Mesothelial cell of epicardium (in vitro differentiated cells): ENCODE results near the gene ST6GALNAC4. TPM values are rescaled to one million over a fixed set of nuclear protein-coding genes. Genes with fewer than 3 reads are reported as not detected.

Experiments
- DNase-seq, 2 experiments: peaks; one replicate each; pipeline ENCODE4 v3.0.0; 2021; ENCODE audit warnings: low spot score in 2 of 2; ENCODE audit not compliant: unreplicated experiment in 2 of 2
- H3K27ac Mint-ChIP-seq: 2 replicates; pipeline ENCODE4 v1.8.0; 2021; ENCODE audit warnings: mixed read lengths
- H3K27me3 Mint-ChIP-seq: 2 replicates; pipeline ENCODE4 v1.8.0; 2021; ENCODE audit warnings: low read depth, mixed read lengths
- H3K36me3 Mint-ChIP-seq: 2 replicates; pipeline ENCODE4 v1.8.0; 2021; ENCODE audit warnings: mixed read lengths
- H3K4me1 Mint-ChIP-seq: 2 replicates; pipeline ENCODE4 v1.8.0; 2021; ENCODE audit warnings: mixed read lengths
- H3K4me3 Mint-ChIP-seq: 2 replicates; pipeline ENCODE4 v1.8.0; 2021; ENCODE audit warnings: mild to moderate bottlenecking, moderate library complexity, mixed read lengths
- H3K9me3 Mint-ChIP-seq: 2 replicates; pipeline ENCODE4 v1.8.0; 2021; ENCODE audit warnings: mixed read lengths
- total RNA-seq: library from RNA; stranded (reverse); gene quantifications from 3 replicates; pipeline ENCODE4 v1.2.1, GENCODE V29; 2021
- TF ChIP-seq, protein P1 (sequence below): fragments of 200-600 bp; sonication (generic); IDR thresholded peaks from one replicate; pipeline ENCODE4 v1.5.0; 2021; ENCODE audit warnings: antibody characterized with exemption; ENCODE audit not compliant: unreplicated experiment

ST6GALNAC4 gene
- total RNA-seq, 1 donor from 2014 or later: 14.5 TPM

DNA sequence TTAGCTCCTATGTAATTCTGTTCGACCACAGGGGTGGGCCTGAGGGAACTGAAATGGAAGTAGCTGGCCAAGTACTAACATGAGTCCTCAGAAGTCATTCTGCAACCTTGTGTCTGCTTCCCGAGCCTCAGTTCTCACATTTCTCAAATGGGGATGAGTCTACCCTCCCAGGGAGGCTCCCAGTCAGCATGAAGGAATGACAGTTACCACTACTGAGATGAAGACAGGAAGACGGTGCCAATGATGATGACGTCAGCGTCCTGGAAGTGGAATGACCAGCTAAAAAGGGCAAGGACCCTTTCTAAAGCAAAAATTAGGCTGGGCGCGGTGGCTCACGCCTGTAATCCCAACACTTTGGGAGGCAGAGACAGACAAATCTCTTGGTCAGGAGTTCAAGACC lies 6.9 kb upstream of the ST6GALNAC4 start:
- no peak overlapping the region for H3K4me3 Mint-ChIP-seq
- H3K9me3 Mint-ChIP-seq: no peaks in the 10 kb centered on the region
- H3K4me1 Mint-ChIP-seq: no peaks in the 10 kb centered on the region
- no peak overlapping the region for H3K27ac Mint-ChIP-seq
- TF ChIP-seq, protein P1, sequence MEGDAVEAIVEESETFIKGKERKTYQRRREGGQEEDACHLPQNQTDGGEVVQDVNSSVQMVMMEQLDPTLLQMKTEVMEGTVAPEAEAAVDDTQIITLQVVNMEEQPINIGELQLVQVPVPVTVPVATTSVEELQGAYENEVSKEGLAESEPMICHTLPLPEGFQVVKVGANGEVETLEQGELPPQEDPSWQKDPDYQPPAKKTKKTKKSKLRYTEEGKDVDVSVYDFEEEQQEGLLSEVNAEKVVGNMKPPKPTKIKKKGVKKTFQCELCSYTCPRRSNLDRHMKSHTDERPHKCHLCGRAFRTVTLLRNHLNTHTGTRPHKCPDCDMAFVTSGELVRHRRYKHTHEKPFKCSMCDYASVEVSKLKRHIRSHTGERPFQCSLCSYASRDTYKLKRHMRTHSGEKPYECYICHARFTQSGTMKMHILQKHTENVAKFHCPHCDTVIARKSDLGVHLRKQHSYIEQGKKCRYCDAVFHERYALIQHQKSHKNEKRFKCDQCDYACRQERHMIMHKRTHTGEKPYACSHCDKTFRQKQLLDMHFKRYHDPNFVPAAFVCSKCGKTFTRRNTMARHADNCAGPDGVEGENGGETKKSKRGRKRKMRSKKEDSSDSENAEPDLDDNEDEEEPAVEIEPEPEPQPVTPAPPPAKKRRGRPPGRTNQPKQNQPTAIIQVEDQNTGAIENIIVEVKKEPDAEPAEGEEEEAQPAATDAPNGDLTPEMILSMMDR: no peak
- no peak for DNase-seq
- peaks cover 45% of the 10 kb centered on the region for H3K27me3 Mint-ChIP-seq
- H3K36me3 Mint-ChIP-seq: no peaks in the 10 kb centered on the region

DNA sequence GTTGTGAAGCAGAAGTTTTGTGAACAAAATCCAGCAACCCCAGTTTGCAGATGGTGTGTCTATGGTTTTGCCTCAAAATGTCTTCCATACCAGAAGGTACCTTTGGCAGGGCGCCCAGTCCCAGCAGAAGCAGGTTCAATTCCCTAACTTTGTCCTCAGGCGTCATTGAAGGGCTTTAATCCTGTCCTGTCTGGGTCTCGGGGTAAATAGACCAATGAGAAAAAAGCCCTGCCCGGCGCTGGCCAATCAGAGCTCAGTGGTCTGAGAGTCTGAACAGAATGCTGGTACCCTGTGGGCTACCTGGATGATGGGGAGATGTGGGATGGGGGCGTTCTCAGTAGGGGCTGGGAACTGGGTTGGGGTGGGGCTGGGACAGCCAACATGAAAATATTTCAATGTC lies 6.2 kb upstream of the ST6GALNAC4 start:
- H3K9me3 Mint-ChIP-seq: no peaks in the 10 kb centered on the region
- H3K27ac Mint-ChIP-seq: no peak overlapping the region
- TF ChIP-seq, protein P1: no peak
- no peak for DNase-seq
- H3K4me1 Mint-ChIP-seq: peaks cover 5% of the 10 kb centered on the region
- H3K36me3 Mint-ChIP-seq: no peaks in the 10 kb centered on the region
- H3K4me3 Mint-ChIP-seq: no peak overlapping the region
- peaks cover 38% of the 10 kb centered on the region for H3K27me3 Mint-ChIP-seq

DNA sequence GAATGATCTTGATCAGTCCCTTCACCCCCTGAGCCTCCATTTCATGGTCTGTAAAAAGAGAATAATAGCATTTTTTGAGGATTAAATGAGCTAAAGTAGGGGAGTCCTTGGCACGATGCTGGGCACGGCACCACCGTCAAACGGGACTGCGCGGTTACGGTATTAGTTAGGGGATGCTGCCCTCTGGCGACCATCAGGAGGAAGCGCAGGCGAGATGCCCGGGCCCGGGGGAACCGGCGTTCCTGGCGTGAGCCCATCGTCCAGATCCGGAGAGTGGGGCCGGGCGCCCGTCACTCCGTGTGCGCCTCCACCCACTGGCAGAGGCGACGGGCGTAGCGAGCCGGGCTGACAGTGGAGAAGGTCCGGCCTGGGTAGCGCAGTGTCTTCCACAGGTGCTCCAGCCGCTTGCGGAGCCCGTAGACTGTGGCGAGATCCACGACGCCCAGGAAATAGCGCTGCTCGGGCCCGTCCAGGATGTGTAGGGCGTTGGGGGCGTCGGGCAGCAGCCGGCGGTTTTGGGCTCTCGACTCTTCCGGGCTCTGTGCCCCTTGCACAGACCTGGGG lies 4.8 kb upstream of the ST6GALNAC4 start:
- no peak overlapping the region for H3K4me3 Mint-ChIP-seq
- TF ChIP-seq, protein P1: peak; percentile 93
- H3K27ac Mint-ChIP-seq: no peak overlapping the region

DNA sequence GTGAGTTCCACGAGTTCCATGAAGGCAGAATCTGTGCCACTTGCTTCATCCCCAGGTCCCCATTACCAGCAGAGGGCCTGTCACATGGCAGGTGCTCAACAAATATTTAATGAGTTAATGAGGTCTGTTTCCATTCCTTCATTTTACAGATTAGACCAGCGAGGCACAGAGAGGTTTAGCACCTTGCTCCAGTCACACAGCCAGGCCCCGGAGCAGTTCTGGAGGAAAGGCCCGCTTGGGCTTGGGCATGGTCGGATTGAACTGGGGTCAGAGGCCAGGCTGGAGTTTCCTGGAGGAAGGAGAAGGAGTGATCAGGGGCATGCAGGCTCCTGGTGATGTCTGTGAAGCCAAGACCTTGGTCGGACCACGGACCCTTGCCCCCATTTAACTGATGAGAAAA lies 4.0 kb upstream of the ST6GALNAC4 start:
- Mint-ChIP-seq H3K36me3 (no peaks in the 10 kb centered on the region), H3K27me3 (peaks cover 19% of the 10 kb centered on the region), H3K4me1 (peaks cover 16% of the 10 kb centered on the region), H3K9me3 (no peaks in the 10 kb centered on the region), H3K4me3 (no peak overlapping the region), H3K27ac (no peak overlapping the region)
- TF ChIP-seq, protein P1: no peak
- DNase-seq: no peak

More for the DNA sequence above, 4.8 kb upstream of the ST6GALNAC4 start:
- H3K27me3 Mint-ChIP-seq: peaks cover 28% of the 10 kb centered on the region
- H3K36me3 Mint-ChIP-seq: no peaks in the 10 kb centered on the region
- no peaks in the 10 kb centered on the region for H3K9me3 Mint-ChIP-seq
- peak in 1 of 2 experiments; percentile 84 for DNase-seq
- H3K4me1 Mint-ChIP-seq: peaks cover 8% of the 10 kb centered on the region

DNA sequence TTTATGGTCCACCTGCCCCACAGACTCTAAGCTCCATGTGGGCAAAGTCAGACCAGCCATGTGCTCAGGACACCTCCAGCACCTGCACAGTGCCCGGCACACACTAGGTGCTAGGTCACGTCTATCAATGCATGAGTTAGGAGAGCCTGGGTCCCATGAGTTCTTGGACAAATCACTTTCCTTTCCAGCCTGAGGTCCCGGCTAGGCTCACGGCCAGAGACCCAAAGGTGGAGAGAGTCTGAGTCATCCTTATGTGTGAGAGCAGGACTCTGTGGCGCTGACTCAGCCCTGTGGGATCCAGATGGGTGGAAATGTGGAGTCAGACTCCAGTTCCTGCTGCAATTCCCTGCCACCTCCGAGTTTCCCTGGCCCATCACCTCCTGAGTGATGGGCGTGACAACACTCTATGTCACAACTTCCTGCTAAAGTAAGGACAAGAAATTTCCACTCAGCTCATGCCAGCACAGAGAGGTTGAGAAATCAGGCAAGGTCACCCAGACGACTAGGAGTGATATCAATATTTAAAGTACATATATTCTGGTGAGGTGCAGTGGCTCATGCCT lies 2.5 kb upstream of the ST6GALNAC4 start:
- peaks cover 16% of the 10 kb centered on the region for H3K4me1 Mint-ChIP-seq
- no peak for DNase-seq
- peaks cover 8% of the 10 kb centered on the region for H3K27me3 Mint-ChIP-seq
- H3K27ac Mint-ChIP-seq: no peak overlapping the region
- no peak overlapping the region for H3K4me3 Mint-ChIP-seq
- no peaks in the 10 kb centered on the region for H3K36me3 Mint-ChIP-seq
- TF ChIP-seq, protein P1: no peak
- no peaks in the 10 kb centered on the region for H3K9me3 Mint-ChIP-seq
